GM18873 (cell line): ENCODE results near the gene NUMA1.

Experiments
- ATAC-seq: cut with Tn5 transposase; IDR thresholded peaks from one replicate; pipeline ENCODE4 v1.9.1; 2021; ENCODE audit warnings: mild to moderate bottlenecking, moderate library complexity, moderate number of reproducible peaks; ENCODE audit not compliant: unreplicated experiment, low FRiP score

NUMA1 gene

GRCh38 chr11:72080326-72081183 is at the start of gene NUMA1, which contains the start of gene LRRC51:
Gene NUMA1, minus strand, starts transcription at chr11:72080542. Its CDS starts 44,599 bp downstream, at chr11:72035943.
Gene LRRC51, plus strand, starts transcription at chr11:72080850. Its CDS starts 8,234 bp downstream, at chr11:72089084.
- ATAC-seq: peak; percentile 94

GRCh38 chr11:72129381-72129780 is 49.0 kb upstream of the NUMA1 start:
- no peak for ATAC-seq

- ATAC-seq: no peak
Measured at GRCh38 chr11:72127923-72128322, 47.6 kb upstream of the NUMA1 start.

- no peak for ATAC-seq
Measured at GRCh38 chr11:72125956-72126355, 45.6 kb upstream of the NUMA1 start.

- ATAC-seq: no peak
Measured at GRCh38 chr11:72124046-72124445, 43.7 kb upstream of the NUMA1 start.

GRCh38 chr11:72123117-72123653 is 42.8 kb upstream of the NUMA1 start:
- ATAC-seq: no peak

- no peak for ATAC-seq
Measured at GRCh38 chr11:72122607-72123006, 42.3 kb upstream of the NUMA1 start.

GRCh38 chr11:72120930-72121329 is 40.6 kb upstream of the NUMA1 start:
- ATAC-seq: no peak

- no peak for ATAC-seq
Measured at GRCh38 chr11:72119198-72119597, 38.9 kb upstream of the NUMA1 start.

- no peak for ATAC-seq
Measured at GRCh38 chr11:72116019-72116755, 35.8 kb upstream of the NUMA1 start.

- ATAC-seq: no peak
Measured at GRCh38 chr11:72114570-72114969, 34.2 kb upstream of the NUMA1 start.

- no peak for ATAC-seq
Measured at GRCh38 chr11:72112978-72113808, 32.9 kb upstream of the NUMA1 start.

GRCh38 chr11:72112143-72112977 is 32.0 kb upstream of the NUMA1 start, which contains the start of gene ANAPC15:
Gene ANAPC15, minus strand, starts transcription at chr11:72112695. Its CDS starts 1,419 bp downstream, at chr11:72111276.
- ATAC-seq: peak; percentile 78

GRCh38 chr11:72111300-72112142 is 31.2 kb upstream of the NUMA1 start:
- no peak for ATAC-seq

- no peak for ATAC-seq
Measured at GRCh38 chr11:72105888-72106287, 25.5 kb upstream of the NUMA1 start, which contains the start of gene TOMT. Gene TOMT, plus strand, starts transcription at chr11:72105924. Its CDS starts 28 bp downstream, at chr11:72105952.

- no peak for ATAC-seq
Measured at GRCh38 chr11:72103754-72104167, 23.4 kb upstream of the NUMA1 start.

- ATAC-seq: peak; percentile 76
Measured at GRCh38 chr11:72102946-72103753, 22.8 kb upstream of the NUMA1 start, which contains the start of gene LAMTOR1. Gene LAMTOR1, minus strand, starts transcription at chr11:72103297. Its CDS starts 73 bp downstream, at chr11:72103224.

- ATAC-seq: no peak
Measured at GRCh38 chr11:72102631-72102945, 22.2 kb upstream of the NUMA1 start.
